Activated T-cell treated with anti-CD3 and anti-CD28 coated beads, Interleukin-2, amount 50 U/mL, for 72 hours (primary cell): Measurements from ENCODE around the gene GRIK1. TPM values are rescaled to one million over a fixed set of nuclear protein-coding genes. Genes with fewer than 3 reads are reported as not detected.
A peak's percentile ranks its signal among the peaks of the same experiment; 100 is the strongest.
"Not testable (repeated sequence)": the region's sequence is repeated elsewhere in the genome, so short reads cannot be mapped to it uniquely, and the experiment has no call there.

Experiments
- ATAC-seq, 2 donors: fragments of 150-1000 bp; cut with Tn5 transposase; replicated peaks in 1 of 2; 2 replicates each; pipeline ENCODE4 v1.10.0; 2021; ENCODE audit warnings: moderate library complexity in 2 of 2, mild to moderate bottlenecking in 1 of 2
- DNase-seq, 2 donors: peaks; one replicate each; pipeline ENCODE4 v3.0.0; 2021 to 2022; ENCODE audit warnings: mixed read lengths in 1 of 2
- H3K27ac Mint-ChIP-seq: one replicate; pipeline ENCODE4 v1.8.0; 2022; ENCODE audit warnings: mild to moderate bottlenecking, moderate library complexity, mixed read lengths
- H3K27me3 Mint-ChIP-seq: one replicate; pipeline ENCODE4 v1.8.0; 2022; ENCODE audit warnings: low read depth, mixed read lengths
- H3K36me3 Mint-ChIP-seq, 2 donors: one replicate each; pipeline ENCODE4 v1.8.0; 2022; ENCODE audit warnings: mixed read lengths in 2 of 2, mild to moderate bottlenecking in 1 of 2; ENCODE audit not compliant: insufficient read depth in 2 of 2
- H3K4me1 Mint-ChIP-seq: one replicate; pipeline ENCODE4 v1.8.0; 2022; ENCODE audit warnings: low read depth, mixed read lengths
- H3K4me3 Mint-ChIP-seq, 2 donors: one replicate each; pipeline ENCODE4 v1.8.0; 2022; ENCODE audit warnings: mild to moderate bottlenecking in 2 of 2, mixed read lengths in 2 of 2, moderate library complexity in 2 of 2
- H3K9me3 Mint-ChIP-seq, 2 donors: one replicate each; pipeline ENCODE4 v1.8.0; 2022; ENCODE audit warnings: mixed read lengths in 2 of 2
- total RNA-seq, 2 donors: library from RNA; stranded (reverse); gene quantifications; one replicate each; pipeline ENCODE4 v1.2.3, GENCODE V29; 2022

The GRIK1 gene
- not detected for total RNA-seq

DNA sequence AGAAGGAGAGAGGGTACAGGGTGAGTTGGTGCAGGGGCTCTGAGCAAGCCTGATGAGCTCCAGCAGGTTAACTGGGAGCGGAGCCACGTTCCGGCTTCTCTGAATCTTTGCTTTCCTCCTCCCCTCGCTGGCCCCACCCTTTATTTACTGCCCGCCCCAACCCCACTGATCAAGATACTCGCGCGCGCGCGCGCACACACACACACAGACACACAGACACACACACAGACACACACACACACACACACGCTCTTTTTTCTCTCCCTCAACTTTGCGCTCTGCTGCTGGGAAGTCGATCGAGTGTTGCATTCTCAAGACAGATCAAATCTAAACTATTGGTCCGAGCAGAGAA lies at the start of gene GRIK1:
GRIK1 (minus strand) TSS at position 73 of the 352 bp plus-strand sequence.
- DNase-seq (no peak), ATAC-seq (no peak)
- Mint-ChIP-seq H3K4me3 (peak within 1 kb of the TSS; percentile 36 to 47), H3K36me3 (no peaks in the 10 kb centered on the region), H3K27me3 (peaks cover 45% of the 10 kb centered on the region), H3K9me3 (no peaks in the 10 kb centered on the region), H3K4me1 (no peaks in the 10 kb centered on the region), H3K27ac (no peak within 1 kb of the TSS)

- Mint-ChIP-seq H3K27me3 (no peaks in the 10 kb centered on the region), H3K27ac (no peak overlapping the region)
Measured at GRCh38 chr21:29987762-29988161, 48.0 kb upstream of the GRIK1 start.

DNA sequence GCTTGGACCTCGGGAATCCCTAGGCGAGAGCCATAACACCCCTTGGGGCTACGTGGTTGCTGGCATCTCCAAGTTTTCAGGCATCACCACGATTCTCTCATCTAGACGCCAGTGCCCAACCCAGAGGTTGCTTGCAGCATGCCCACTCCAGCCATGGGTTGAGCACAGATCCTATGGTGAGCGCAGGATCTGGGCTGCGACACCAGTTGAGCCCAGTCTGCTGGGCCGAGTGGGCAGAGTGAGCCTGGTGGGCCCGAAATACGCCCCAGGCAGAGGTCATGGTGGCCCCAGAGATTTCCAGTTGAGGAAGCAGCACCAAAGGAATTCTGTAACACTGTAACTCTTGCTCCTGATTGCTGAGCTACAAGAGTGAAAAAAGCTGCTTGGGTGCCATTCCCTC lies 46.1 kb upstream of the GRIK1 start:
- Mint-ChIP-seq H3K4me3 (no peak overlapping the region), H3K27ac (no peak overlapping the region), H3K9me3 (peaks cover 2 to 5% of the 10 kb centered on the region in 2 donors), H3K27me3 (no peaks in the 10 kb centered on the region), H3K4me1 (no peaks in the 10 kb centered on the region), H3K36me3 (no peaks in the 10 kb centered on the region)
- ATAC-seq (no peak), DNase-seq (no peak)

More at GRCh38 chr21:29987762-29988161, 48.0 kb upstream of the GRIK1 start:
- H3K4me1 Mint-ChIP-seq: no peaks in the 10 kb centered on the region
- no peaks in the 10 kb centered on the region for H3K36me3 Mint-ChIP-seq
- H3K4me3 Mint-ChIP-seq: no peak overlapping the region
- peaks cover 2 to 5% of the 10 kb centered on the region in 2 donors for H3K9me3 Mint-ChIP-seq
- ATAC-seq: no peak
- no peak for DNase-seq

DNA sequence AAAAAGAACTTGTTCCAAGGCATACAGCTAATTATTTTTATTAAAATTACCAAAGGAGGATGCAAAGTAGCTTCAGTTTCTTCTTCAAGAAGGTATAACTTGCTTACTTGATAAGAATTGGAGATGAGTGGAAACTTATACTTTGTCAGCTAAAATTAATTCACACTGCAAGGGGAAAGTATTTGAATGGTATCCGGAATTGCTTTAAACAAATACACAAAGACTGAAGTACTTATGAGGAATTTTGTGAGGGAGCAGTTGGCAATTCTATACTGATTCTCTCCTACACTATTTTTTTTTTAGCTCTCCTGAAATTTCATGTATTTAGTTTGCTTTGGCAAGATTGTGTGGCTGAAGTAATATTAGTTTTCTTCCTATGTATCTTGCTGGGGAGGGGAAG lies 39.2 kb upstream of the GRIK1 start:
- H3K27me3 Mint-ChIP-seq: no peaks in the 10 kb centered on the region
- DNase-seq (no peak), ATAC-seq (no peak)
- H3K9me3 Mint-ChIP-seq: no peaks in the 10 kb centered on the region
- H3K27ac Mint-ChIP-seq: no peak overlapping the region
- H3K36me3 Mint-ChIP-seq: no peaks in the 10 kb centered on the region
- no peak overlapping the region for H3K4me3 Mint-ChIP-seq
- no peaks in the 10 kb centered on the region for H3K4me1 Mint-ChIP-seq

DNA sequence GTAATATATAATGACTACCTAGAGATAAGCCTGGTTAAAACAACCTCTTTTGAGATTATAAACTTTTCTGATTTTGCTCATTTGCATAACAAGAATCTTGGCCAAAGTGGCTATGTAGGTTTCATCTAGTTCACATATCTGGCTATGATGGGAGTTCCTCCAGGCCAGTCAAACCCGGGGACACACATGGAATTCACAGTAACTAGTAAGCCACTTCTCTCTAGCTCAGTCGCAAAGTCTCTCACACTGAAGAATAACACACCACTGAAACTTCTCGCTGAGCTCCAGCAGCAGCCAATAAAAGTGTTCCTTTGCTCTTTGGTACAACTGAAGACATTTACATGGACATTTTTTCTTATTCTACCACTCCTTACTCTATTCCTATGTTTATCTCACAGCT lies 36.0 kb upstream of the GRIK1 start:
- no peaks in the 10 kb centered on the region for H3K9me3 Mint-ChIP-seq
- no peaks in the 10 kb centered on the region for H3K27me3 Mint-ChIP-seq
- ATAC-seq (no peak), DNase-seq (no peak)
- H3K4me1 Mint-ChIP-seq: no peaks in the 10 kb centered on the region
- no peak overlapping the region for H3K27ac Mint-ChIP-seq
- H3K36me3 Mint-ChIP-seq: no peaks in the 10 kb centered on the region
- H3K4me3 Mint-ChIP-seq: no peak overlapping the region

- DNase-seq (no peak), ATAC-seq (no peak)
- Mint-ChIP-seq H3K4me1 (no peaks in the 10 kb centered on the region), H3K27ac (no peak overlapping the region), H3K4me3 (no peak overlapping the region), H3K9me3 (no peaks in the 10 kb centered on the region), H3K27me3 (no peaks in the 10 kb centered on the region), H3K36me3 (no peaks in the 10 kb centered on the region)
Measured at GRCh38 chr21:29973258-29973657, 33.5 kb upstream of the GRIK1 start.

GRCh38 chr21:29961291-29962027 lies 21.7 kb upstream of the GRIK1 start:
- no peaks in the 10 kb centered on the region for H3K27me3 Mint-ChIP-seq

GRCh38 chr21:29958551-29958950 lies 18.8 kb upstream of the GRIK1 start:
- DNase-seq (no peak), ATAC-seq (no peak)
- no peaks in the 10 kb centered on the region for H3K27me3 Mint-ChIP-seq
- H3K36me3 Mint-ChIP-seq: no peaks in the 10 kb centered on the region
- H3K9me3 Mint-ChIP-seq: peaks cover 0 to 4% of the 10 kb centered on the region in 2 donors
- H3K4me3 Mint-ChIP-seq: no peak overlapping the region
- no peak overlapping the region for H3K27ac Mint-ChIP-seq
- no peaks in the 10 kb centered on the region for H3K4me1 Mint-ChIP-seq

More at GRCh38 chr21:29961291-29962027, 21.7 kb upstream of the GRIK1 start:
- H3K27ac Mint-ChIP-seq: no peak overlapping the region
- H3K9me3 Mint-ChIP-seq: peaks cover 0 to 4% of the 10 kb centered on the region in 2 donors
- no peak for DNase-seq
- ATAC-seq: no peak
- H3K4me1 Mint-ChIP-seq: no peaks in the 10 kb centered on the region
- H3K36me3 Mint-ChIP-seq: no peaks in the 10 kb centered on the region
- no peak overlapping the region for H3K4me3 Mint-ChIP-seq

DNA sequence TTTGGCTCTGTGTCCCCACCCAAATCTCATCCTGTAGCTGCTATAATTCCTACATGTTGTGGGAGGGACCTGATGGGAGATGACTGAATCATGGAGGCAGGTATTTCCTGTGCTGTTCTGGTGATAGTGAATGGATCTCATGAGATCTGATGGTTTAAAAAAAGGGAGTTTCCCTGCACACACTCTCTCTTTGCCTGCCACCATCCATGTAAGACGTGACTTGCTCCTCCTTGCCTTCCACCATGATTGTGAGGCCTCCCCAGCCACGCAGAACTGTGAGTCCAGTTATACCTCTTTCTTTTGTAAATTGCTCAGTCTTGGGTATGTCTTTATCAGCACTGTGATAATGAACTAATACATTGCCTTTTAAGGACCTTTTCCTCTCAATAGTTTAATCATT lies 18.2 kb upstream of the GRIK1 start:
- not testable (repeated sequence) for H3K9me3 Mint-ChIP-seq, H3K4me3 Mint-ChIP-seq, H3K27me3 Mint-ChIP-seq, ATAC-seq, H3K27ac Mint-ChIP-seq, H3K36me3 Mint-ChIP-seq, DNase-seq, H3K4me1 Mint-ChIP-seq

GRCh38 chr21:29953690-29954089 lies 13.9 kb upstream of the GRIK1 start:
- no peaks in the 10 kb centered on the region for H3K36me3 Mint-ChIP-seq
- peaks cover 0 to 4% of the 10 kb centered on the region in 2 donors for H3K9me3 Mint-ChIP-seq
- H3K27ac Mint-ChIP-seq: no peak overlapping the region
- DNase-seq (no peak), ATAC-seq (no peak)
- no peaks in the 10 kb centered on the region for H3K4me1 Mint-ChIP-seq
- H3K4me3 Mint-ChIP-seq: no peak overlapping the region
- H3K27me3 Mint-ChIP-seq: no peaks in the 10 kb centered on the region

DNA sequence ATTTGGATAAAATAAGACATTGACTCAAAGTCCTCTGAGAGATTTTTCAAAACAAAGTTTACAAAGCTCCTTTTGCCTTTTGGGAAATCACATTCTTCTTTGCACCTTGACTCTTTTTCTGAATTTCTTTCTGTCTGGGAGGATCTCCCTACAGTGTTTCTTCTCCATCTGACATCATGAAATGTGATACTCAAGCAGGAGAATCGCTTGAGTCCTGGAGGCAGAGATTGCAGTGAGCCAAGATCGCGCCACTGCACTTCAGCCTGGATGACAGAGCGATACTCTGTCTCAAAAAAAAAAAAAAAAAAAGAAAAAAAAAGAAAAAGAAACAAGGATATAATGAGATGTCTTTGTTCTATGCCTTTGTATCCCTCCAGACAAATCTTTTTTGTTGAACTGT lies 13.3 kb upstream of the GRIK1 start:
- Mint-ChIP-seq H3K4me3 (no peak overlapping the region), H3K36me3 (no peaks in the 10 kb centered on the region), H3K27ac (no peak overlapping the region), H3K27me3 (no peaks in the 10 kb centered on the region), H3K9me3 (peaks cover 0 to 1% of the 10 kb centered on the region in 2 donors), H3K4me1 (no peaks in the 10 kb centered on the region)
- no peak for DNase-seq
- ATAC-seq: no peak

GRCh38 chr21:29951911-29952310 lies 12.1 kb upstream of the GRIK1 start:
- H3K4me1 Mint-ChIP-seq: no peaks in the 10 kb centered on the region
- ATAC-seq (no peak), DNase-seq (no peak)
- H3K27me3 Mint-ChIP-seq: no peaks in the 10 kb centered on the region
- H3K9me3 Mint-ChIP-seq: no peaks in the 10 kb centered on the region
- H3K27ac Mint-ChIP-seq: no peak overlapping the region
- H3K4me3 Mint-ChIP-seq: no peak overlapping the region
- no peaks in the 10 kb centered on the region for H3K36me3 Mint-ChIP-seq

DNA sequence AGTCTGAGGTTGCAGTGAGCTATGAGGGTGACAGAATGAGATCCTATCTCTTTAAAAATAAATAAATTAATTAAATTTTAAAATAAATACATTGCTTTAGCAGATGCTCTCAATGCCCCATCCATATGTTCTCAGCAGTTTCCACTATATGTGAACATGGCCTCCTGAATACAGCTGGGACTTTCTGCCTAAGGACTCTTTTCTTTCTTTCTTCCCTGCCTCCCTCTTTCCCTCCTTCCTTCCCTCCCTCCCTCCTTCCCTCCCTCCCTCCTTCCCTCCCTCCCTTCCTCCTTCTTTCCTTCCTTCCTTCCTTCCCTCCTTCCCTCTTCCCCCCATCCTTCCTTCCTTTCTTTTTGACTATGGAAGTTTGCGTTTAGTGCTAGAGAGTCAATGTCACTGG lies 10.2 kb upstream of the GRIK1 start:
- no peaks in the 10 kb centered on the region for H3K4me1 Mint-ChIP-seq
- H3K9me3 Mint-ChIP-seq: no peaks in the 10 kb centered on the region
- no peak overlapping the region for H3K4me3 Mint-ChIP-seq
- no peaks in the 10 kb centered on the region for H3K27me3 Mint-ChIP-seq
- no peak for ATAC-seq
- H3K36me3 Mint-ChIP-seq: no peaks in the 10 kb centered on the region
- no peak for DNase-seq
- no peak overlapping the region for H3K27ac Mint-ChIP-seq

DNA sequence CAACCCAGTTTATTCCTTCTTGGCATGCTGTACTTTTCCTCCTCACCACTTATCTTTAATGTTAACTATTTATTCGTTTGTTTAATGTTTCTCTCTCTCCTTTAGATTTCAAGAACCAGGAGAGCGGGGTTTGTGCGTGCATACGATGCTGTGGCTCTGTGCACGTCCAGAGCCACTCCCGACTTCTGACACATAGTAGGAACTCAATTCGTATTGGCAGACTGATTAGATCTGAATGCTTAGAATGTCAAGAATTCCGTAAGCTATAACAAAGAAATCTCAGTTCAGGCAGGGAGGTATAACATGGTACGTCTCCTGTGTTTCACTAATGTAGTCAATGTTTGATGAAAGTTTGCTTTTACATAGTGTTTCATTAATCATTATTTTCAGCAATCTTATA lies 7.3 kb upstream of the GRIK1 start:
- ATAC-seq: no peak
- peaks cover 5% of the 10 kb centered on the region for H3K27me3 Mint-ChIP-seq
- no peak for DNase-seq
- no peak overlapping the region for H3K27ac Mint-ChIP-seq
- no peaks in the 10 kb centered on the region for H3K9me3 Mint-ChIP-seq
- H3K4me3 Mint-ChIP-seq: no peak overlapping the region
- no peaks in the 10 kb centered on the region for H3K4me1 Mint-ChIP-seq
- no peaks in the 10 kb centered on the region for H3K36me3 Mint-ChIP-seq
